IPS-18c (cell line): ENCODE data around the gene RIC1.
"Not testable (repeated sequence)": the region's sequence is repeated elsewhere in the genome, so short reads cannot be mapped to it uniquely, and the experiment has no call there.

Experiments used
- H3K4me3 ChIP-seq: 2 replicates; pipeline ENCODE4 v1.7.0; 2013; ENCODE audit warnings: low read depth, mild to moderate bottlenecking, low read length, moderate library complexity; ENCODE audit not compliant: insufficient read depth
- H3K9me3 ChIP-seq: one replicate; pipeline ENCODE4 v1.6.1; 2013; ENCODE audit warnings: mild to moderate bottlenecking, low read length, moderate library complexity; ENCODE audit not compliant: control insufficient read depth, insufficient read depth

Gene RIC1

GRCh38 chr9:5698810-5699556 is 70.1 kb downstream of the RIC1 start:
- H3K4me3 ChIP-seq = no peak overlapping the region
- H3K9me3 ChIP-seq = no peaks in the 10 kb centered on the region

- no peak overlapping the region for H3K4me3 ChIP-seq
- H3K9me3 ChIP-seq = no peaks in the 10 kb centered on the region
These were observed 79.5 kb downstream of the RIC1 start for GRCh38 chr9:5708414-5708813.

- H3K4me3 ChIP-seq = no peak overlapping the region
- no peaks in the 10 kb centered on the region for H3K9me3 ChIP-seq
These were observed 83.9 kb downstream of the RIC1 start for GRCh38 chr9:5712651-5713390.

- H3K4me3 ChIP-seq = no peak overlapping the region
- no peaks in the 10 kb centered on the region for H3K9me3 ChIP-seq
These were observed 85.8 kb downstream of the RIC1 start for GRCh38 chr9:5714501-5715401.

GRCh38 chr9:5715548-5716127 is 86.7 kb downstream of the RIC1 start:
- Histone ChIP-seq H3K9me3 (no peaks in the 10 kb centered on the region), H3K4me3 (no peak overlapping the region)

- H3K4me3 ChIP-seq, H3K9me3 ChIP-seq: not testable (repeated sequence)
These were observed 88.5 kb downstream of the RIC1 start for GRCh38 chr9:5717434-5717833.

- H3K4me3 ChIP-seq = no peak overlapping the region
- no peaks in the 10 kb centered on the region for H3K9me3 ChIP-seq
These were observed 89.6 kb downstream of the RIC1 start for GRCh38 chr9:5718296-5719032.

GRCh38 chr9:5719100-5719926 is 90.4 kb downstream of the RIC1 start:
- Histone ChIP-seq H3K4me3 (no peak overlapping the region), H3K9me3 (no peaks in the 10 kb centered on the region)

- Histone ChIP-seq H3K9me3 (no peaks in the 10 kb centered on the region), H3K4me3 (no peak overlapping the region)
These were observed 91.2 kb downstream of the RIC1 start for GRCh38 chr9:5720151-5720550.

- Histone ChIP-seq H3K4me3 (no peak overlapping the region), H3K9me3 (no peaks in the 10 kb centered on the region)
These were observed 92.6 kb downstream of the RIC1 start for GRCh38 chr9:5721279-5722087.

- not testable (repeated sequence) for H3K9me3 ChIP-seq, H3K4me3 ChIP-seq
These were observed 93.8 kb downstream of the RIC1 start for GRCh38 chr9:5722679-5723078.

GRCh38 chr9:5735072-5735471 is 106.2 kb downstream of the RIC1 start:
- Histone ChIP-seq H3K9me3 (no peaks in the 10 kb centered on the region), H3K4me3 (no peak overlapping the region)

GRCh38 chr9:5736563-5737346 is 107.8 kb downstream of the RIC1 start:
- Histone ChIP-seq H3K9me3 (no peaks in the 10 kb centered on the region), H3K4me3 (no peak overlapping the region)

- no peaks in the 10 kb centered on the region for H3K9me3 ChIP-seq
- H3K4me3 ChIP-seq = no peak overlapping the region
These were observed 114.2 kb downstream of the RIC1 start for GRCh38 chr9:5743109-5743508.

GRCh38 chr9:5748438-5748837 is 119.5 kb downstream of the RIC1 start:
- peaks cover 2% of the 10 kb centered on the region for H3K9me3 ChIP-seq

More at GRCh38 chr9:5748438-5748837, 119.5 kb downstream of the RIC1 start:
- H3K4me3 ChIP-seq = no peak overlapping the region
